ENCODE results near the gene TTLL9. TPM values are rescaled to one million over a fixed set of nuclear protein-coding genes. Genes with fewer than 3 reads are reported as not detected.

TTLL9 gene
- total RNA-seq, 4 donors from 2014 or later: 0.16 TPM; not detected in 3

DNA sequence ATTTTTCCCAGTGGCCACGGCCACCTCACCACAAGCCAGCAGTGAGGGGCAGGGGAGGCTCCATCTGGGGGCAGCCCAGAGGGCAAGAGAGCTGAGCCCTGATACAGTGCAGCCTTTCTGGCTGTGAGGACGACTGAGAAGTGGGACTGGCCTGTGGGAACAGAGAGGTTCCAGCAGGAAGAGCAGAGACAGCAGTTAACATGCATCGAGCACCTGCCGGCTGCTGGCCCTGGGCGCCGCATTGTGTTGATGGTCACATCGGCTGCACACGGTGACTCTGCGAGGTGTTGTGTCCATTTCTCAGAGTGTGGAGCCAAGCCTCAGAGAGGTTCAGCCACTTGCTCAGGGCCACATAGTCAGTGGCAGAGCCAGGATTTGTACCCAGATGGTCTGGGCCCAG, 34.9 kb upstream of the TTLL9 start:
- H3K4me3 ChIP-seq (ENCODE audit: low read depth, poor library complexity, severe bottlenecking): no peak overlapping the region
- intact Hi-C loops (cut with DNase I; ENCODE audit: low total_unique reads): no loop called here
- TF ChIP-seq, protein P1, sequence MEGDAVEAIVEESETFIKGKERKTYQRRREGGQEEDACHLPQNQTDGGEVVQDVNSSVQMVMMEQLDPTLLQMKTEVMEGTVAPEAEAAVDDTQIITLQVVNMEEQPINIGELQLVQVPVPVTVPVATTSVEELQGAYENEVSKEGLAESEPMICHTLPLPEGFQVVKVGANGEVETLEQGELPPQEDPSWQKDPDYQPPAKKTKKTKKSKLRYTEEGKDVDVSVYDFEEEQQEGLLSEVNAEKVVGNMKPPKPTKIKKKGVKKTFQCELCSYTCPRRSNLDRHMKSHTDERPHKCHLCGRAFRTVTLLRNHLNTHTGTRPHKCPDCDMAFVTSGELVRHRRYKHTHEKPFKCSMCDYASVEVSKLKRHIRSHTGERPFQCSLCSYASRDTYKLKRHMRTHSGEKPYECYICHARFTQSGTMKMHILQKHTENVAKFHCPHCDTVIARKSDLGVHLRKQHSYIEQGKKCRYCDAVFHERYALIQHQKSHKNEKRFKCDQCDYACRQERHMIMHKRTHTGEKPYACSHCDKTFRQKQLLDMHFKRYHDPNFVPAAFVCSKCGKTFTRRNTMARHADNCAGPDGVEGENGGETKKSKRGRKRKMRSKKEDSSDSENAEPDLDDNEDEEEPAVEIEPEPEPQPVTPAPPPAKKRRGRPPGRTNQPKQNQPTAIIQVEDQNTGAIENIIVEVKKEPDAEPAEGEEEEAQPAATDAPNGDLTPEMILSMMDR (IDR thresholded peaks at IDR 0.05): no peak
- no peak for TF ChIP-seq POLR2A (IDR thresholded peaks at IDR 0.05)
- WGBS, 2 donors: 79 to 80% methylated on average over 8 to 9 of the region's 9 CpGs
- DNase-seq (ENCODE audit: low spot score in 2 of 2): no peak

DNA sequence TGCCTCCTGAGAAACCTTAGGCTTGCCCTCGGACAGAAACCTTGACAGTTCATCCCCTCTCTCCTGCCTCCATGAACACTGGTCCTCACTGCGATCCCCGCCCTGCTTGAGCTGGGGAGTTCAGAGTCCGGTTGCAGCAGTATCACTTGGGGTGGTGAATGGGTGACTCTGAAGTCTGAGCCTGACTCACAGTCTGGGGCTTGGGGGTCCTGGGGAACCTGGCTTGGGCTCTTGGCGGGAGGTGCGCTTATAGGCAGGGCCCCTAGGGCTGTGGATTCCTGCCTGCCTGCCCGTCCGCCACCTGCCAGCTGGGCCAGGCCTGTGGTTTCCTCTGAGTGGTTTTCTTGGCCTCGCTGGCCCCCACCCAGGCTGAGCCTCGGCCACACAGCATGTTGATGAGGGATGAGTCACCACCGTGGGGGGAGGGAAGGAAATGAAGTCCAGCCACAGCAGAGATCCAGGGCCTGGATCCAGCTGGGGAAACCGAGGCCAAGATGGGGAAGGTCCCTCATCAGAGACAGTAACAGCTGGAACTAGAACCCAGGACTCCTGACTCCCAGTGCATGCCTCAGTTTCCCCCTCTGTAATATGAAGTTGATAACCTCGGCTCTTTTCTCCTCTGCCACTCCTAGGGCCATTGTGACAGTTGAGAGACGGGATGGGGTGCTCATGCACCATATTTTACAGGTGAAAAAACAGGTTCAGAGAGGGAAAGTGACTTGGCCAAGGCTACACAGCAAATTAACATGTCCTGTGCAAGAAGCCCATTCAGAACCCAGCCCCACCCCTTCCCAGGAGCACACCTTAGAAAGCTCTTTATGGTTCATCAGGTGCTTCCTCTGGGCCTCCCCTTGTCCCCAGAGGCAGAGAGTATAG, 34.2 kb upstream of the TTLL9 start:
- intact Hi-C loops (cut with DNase I; ENCODE audit: low total_unique reads): no loop called here
- 24 to 45% methylated on average over 10 to 12 of the region's 14 CpGs for WGBS, 2 donors
- TF ChIP-seq, protein P1 (IDR thresholded peaks at IDR 0.05): no peak
- TF ChIP-seq POLR2A (IDR thresholded peaks at IDR 0.05): no peak
- DNase-seq (ENCODE audit: low spot score in 2 of 2): peak; percentile 65 to 94
- H3K4me3 ChIP-seq (ENCODE audit: low read depth, poor library complexity, severe bottlenecking): no peak overlapping the region

DNA sequence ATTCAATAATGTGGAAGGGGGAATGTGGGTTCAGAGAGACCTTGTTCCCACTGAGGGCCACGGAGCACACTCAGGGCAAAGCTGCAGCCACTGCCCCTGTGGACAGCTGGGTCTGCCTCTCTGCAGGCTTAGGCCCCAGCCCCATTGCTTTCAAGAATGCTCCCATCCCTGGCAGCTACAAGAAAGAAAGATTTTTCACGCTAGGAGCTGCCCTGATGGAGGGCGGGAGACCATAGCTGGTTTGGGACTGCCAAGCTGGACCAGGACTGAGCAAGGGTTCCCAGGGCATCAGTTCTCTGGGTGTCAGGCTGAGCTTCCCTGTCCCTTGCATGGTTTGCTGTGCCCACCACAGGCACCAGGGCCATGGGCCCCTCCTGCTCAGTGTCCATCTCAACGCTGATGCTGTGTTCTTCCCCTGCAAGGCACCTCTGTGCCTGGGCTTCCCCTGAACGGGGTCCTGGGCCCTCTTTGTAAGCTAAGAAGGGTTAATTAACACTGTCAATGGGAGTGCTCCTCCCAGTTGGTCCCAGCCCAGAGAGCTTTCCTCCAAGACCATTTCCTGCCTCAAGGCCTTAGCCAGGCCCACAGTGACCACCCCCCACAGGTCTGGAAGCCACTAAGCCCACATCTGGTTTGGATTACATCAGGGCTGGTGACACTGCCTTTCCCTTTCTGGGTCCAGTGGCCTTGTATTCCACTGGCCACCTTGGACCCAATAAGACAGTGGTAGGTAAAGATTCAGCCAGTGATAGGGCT, 33.4 kb upstream of the TTLL9 start:
- intact Hi-C loops (cut with DNase I; ENCODE audit: low total_unique reads): no loop called here
- no peak for DNase-seq (ENCODE audit: low spot score in 2 of 2)
- WGBS, 2 donors: 51 to 73% methylated on average over 5 of the region's 5 CpGs
- no peak for TF ChIP-seq POLR2A (IDR thresholded peaks at IDR 0.05)
- TF ChIP-seq, protein P1 (IDR thresholded peaks at IDR 0.05): no peak
- no peak overlapping the region for H3K4me3 ChIP-seq (ENCODE audit: low read depth, poor library complexity, severe bottlenecking)

DNA sequence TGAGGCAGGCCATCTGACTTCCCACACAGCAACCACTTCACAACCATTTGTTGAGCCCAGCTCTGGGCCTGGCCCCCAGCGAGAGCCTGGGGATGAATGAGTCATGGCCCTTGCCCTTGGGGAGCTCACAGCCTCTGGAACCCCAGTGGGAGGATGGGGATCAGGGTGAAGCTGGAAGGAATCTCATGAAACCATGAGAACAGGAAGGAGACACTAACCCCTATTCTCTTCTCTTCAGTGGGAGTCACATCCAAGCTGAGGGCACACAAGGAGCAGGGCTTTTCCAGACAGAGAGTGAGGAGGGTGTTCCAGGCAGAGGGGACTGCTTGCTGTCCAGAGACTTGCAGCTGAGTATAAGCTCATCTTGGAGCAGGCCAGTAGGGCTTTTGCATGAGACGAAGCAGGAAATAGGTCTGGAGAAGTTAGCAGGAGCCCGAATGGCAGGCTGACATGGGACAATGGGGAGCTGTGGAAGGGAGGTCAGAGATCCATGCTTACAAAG, 32.5 kb upstream of the TTLL9 start:
- DNase-seq (ENCODE audit: low spot score in 2 of 2): no peak
- intact Hi-C loops (cut with DNase I; ENCODE audit: low total_unique reads): no loop called here
- TF ChIP-seq, protein P1 (IDR thresholded peaks at IDR 0.05): no peak
- no peak for TF ChIP-seq POLR2A (IDR thresholded peaks at IDR 0.05)
- H3K4me3 ChIP-seq (ENCODE audit: low read depth, poor library complexity, severe bottlenecking): no peak overlapping the region
- 58 to 73% methylated on average over 3 of the region's 3 CpGs for WGBS, 2 donors

DNA sequence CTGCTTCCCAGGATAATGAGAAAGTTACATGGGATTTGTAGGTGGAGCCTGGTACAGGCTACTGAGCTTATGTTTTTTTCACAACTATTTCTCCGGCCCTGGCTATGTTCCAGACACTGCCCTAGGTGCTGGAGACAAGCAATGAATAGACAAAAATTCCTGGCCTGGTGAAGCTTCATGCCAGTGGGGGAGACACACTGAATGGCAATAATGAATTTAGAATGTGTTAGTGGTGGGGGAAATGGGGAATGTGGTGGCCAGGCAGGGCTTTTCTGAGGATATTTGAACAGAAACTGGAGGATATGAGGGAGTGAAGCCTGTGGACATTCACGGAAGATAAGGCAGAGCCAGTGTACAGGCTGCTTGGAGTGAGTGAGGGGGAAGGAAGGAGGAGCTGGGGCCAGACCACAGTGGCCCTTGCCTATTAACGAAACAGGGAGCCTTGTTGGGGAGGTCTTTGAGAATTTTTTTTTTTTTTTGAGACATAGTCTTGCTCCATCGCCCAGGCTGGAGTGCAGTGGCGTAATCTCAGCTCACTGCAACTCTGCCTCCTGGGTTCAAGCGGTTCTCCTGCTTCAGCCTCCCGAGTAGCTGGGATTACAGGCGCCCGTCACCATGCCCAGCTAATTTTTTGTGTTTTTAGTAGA, 31.7 kb upstream of the TTLL9 start:
- no peak for DNase-seq (ENCODE audit: low spot score in 2 of 2)
- intact Hi-C loops (cut with DNase I; ENCODE audit: low total_unique reads): no loop called here
- WGBS, 2 donors: 71 to 82% methylated on average over 9 of the region's 9 CpGs

More for the DNA sequence above, 31.7 kb upstream of the TTLL9 start:
- no peak for TF ChIP-seq POLR2A (IDR thresholded peaks at IDR 0.05)
- TF ChIP-seq, protein P1 (IDR thresholded peaks at IDR 0.05): no peak
- H3K4me3 ChIP-seq (ENCODE audit: low read depth, poor library complexity, severe bottlenecking): no peak overlapping the region

Measured in lower leg skin (tissue), 4 donors.